ENCODE data around the gene TRRAP.

DNA sequence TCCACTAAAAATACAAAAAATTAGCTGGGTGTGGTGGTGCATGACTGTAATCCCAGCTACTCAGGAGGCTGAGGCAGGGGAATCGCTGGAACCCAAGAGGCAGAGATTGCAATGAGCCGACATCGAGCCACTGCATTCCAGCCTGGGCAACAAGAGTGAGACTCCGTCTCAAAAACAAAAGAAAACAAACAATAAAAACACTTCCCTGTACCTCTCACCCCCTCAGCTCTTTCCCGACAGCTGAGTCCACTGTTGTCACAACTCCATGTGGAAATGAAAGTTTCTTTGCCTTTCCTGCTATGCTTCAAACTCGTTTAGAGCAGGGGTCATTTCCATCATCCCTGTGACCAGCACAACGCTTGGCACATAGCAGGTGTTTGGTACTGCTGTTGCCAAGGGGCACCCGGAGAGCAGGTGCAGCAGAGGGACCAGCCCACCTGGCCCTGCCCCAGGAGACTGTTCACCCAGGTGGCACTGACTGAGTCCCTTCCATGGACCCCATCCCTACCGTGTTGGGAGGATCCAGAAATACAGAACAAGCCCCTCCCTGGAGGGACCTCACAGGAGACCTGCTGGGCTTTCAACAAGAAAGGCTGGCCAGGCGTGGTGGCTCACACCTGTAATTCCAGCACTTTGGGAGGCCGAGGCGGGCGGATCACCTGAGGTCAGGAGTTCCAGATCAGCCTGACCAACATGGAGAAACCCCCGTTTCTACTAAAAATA lies 13.4 kb upstream of the TRRAP start:
- TF ChIP-seq CTCF (IDR thresholded peaks at IDR 0.05) (no peak), POLR2A (IDR thresholded peaks at IDR 0.05) (no peak)

Measured in body of pancreas (tissue), 4 donors.